Vagina (tissue), 2 donors: Measurements from ENCODE around the gene BNIP5.

ENCODE experiments used
- CTCF ChIP-seq, 3 experiments: fragments of 450-650 bp in 2 of 3; fragments of 200-600 bp in 1 of 3; sonication (generic) in 1 of 3; IDR thresholded peaks; one replicate each; pipeline ENCODE4 v1.5.1; 2017 to 2019; ENCODE audit warnings: antibody characterized with exemption in 3 of 3, mild to moderate bottlenecking in 2 of 3, moderate library complexity in 2 of 3
- POLR2A ChIP-seq, 2 donors: fragments of 450-650 bp; IDR thresholded peaks; one replicate each; pipeline ENCODE4 v1.6.1; 2017; ENCODE audit warnings: antibody characterized with exemption in 2 of 2, mild to moderate bottlenecking in 2 of 2, moderate library complexity in 2 of 2

GRCh38 chr6:36320475-36320874 lies 16.2 kb downstream of the BNIP5 start:
- TF ChIP-seq CTCF (IDR thresholded peaks at IDR 0.05) (no peak), POLR2A (IDR thresholded peaks at IDR 0.05) (no peak)
